Measurements from ENCODE around the gene CAMTA1.

CAMTA1 gene

DNA sequence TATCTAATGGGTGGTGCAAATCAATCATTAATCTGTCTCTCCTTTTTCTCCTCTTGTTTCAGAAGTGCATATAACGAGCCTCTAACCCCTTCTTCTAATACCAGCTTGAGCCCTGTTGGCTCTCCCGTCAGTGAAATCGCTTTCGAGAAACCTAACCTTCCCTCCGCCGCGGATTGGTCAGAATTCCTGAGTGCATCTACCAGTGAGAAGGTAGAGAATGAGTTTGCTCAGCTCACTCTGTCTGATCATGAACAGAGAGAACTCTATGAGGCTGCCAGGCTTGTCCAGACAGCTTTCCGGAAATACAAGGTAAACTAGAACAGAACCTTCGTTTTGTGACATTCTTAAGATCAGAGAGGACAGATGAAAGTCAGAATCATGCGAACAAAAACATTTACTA lies 960.5 kb downstream of the CAMTA1 start:
- DNase-seq = no peak

DNA sequence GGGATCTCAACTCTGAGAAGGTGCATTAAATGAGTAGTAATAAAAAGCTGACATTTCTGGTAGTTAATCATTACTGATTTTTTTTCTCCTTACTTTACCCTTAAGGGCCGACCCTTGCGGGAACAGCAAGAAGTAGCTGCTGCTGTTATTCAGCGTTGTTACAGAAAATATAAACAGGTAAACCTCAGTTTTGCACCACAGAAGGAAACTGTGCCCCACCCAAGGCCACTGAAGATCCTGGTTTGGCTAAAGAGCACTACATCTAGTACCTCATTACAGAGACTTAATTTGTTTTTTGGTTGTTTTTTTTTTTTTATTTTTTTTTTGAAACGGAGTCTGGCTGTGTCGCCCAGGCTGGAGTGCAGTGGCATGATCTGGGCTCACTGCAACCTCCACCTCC lies 962.4 kb downstream of the CAMTA1 start:
- no peak for DNase-seq

GRCh38 chr1:7749126-7749525 lies 963.9 kb downstream of the CAMTA1 start:
- DNase-seq = no peak

GRCh38 chr1:7751174-7751573 lies 965.9 kb downstream of the CAMTA1 start:
- DNase-seq = no peak

DNA sequence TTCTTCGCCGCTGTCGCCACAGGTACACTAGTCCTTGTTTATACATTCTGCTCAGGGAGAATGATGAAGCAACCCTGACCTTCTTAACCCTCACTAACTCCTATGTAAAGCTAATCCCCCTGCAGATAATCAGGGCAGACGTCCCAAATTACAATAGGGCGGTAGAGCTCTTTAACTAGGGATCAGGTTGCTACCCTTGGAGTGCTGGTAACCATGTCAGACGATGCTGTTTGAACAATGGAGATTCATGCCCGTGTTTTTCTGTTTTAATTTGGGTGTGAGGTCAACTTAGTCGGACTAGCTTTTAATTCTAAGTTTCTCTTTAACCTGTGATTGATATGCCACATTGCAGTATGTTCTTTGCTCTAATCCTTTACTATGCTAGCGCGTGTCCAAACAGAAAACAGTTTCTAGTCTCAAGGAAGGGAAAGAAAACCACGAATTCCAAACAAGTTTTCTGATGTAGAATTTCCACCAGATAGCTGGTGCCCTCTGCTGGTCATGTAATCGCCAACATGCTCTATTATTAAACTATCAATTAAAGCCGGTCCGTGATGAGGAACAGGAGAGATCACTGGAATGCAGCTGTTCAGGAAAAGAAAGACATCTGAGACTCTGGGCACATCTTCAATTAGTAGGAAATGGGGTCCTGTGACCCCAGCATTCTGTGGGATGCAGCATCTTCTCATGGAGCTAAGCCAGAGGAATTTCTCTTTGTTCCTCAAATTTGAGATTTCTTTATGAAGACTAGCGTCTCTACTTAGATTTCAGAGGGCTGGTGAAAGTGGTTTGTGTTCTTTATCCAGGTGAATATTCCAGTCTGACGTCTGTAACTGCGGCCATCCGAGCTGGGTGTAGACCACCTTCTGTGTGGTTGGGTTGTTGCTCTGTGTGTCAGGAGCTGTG lies 967.5 kb downstream of the CAMTA1 start:
- peak; percentile 11 for DNase-seq

DNA sequence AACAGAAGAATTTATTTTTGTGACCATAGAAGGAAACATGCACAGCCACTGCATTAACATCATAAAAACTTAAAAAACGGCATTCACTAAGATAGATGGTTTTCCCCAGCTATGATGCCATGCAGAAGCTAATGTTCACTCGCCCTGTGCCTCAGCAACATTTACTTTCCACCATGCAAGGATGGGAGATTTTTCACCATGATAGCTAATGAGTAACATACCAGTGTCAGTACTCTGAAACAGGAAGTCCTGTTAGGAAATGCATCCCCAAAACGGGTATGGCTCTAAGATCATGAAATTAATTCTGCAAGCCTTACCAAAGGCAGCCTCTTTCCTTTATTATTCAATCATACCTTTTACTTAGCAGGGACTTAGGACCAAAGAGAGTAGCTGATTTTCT lies 968.4 kb downstream of the CAMTA1 start:
- no peak for DNase-seq

- no peak for DNase-seq
These were observed 969.0 kb downstream of the CAMTA1 start for GRCh38 chr1:7754234-7754633.

GRCh38 chr1:7755448-7755847 lies 970.2 kb downstream of the CAMTA1 start:
- no peak for DNase-seq

DNA sequence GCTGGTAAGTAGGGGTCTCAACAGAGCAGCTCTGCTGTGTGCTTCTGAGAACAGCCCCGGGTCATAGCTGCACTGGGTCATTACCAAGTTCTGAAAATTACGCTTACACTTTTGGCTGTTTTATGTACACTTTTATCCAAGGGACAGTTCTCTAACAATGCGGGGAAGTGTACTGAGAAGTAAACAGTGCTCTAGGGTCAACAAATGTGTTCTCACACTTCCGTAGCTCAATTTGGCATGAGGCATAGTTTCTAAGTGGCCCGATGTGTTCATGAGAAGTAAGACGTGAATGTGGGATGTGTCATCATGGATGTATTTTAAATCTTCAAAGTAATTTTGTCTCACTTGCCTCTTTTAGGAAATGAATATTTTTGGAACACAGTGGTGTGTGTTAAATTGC lies 975.0 kb downstream of the CAMTA1 start:
- no peak for DNase-seq

DNA sequence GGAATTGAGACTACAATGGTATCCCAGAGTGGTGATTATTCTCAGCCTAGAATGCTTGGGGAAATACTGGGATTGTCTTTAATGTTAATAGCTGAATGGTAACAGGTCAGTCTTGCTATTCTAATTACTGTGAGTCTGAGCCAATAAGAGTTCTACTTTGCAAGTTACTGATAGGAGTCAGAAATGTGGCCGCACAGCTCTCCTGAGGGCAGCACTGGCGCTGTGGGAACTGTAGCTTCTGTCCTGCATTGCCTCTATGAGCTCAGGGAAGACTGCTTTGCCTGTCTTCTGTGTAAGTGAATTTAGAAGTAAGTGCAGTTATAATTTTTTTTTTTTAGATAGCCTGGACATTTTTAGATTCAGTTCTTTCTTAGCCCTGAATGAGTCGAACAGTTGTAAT lies 975.8 kb downstream of the CAMTA1 start:
- no peak for DNase-seq

DNA sequence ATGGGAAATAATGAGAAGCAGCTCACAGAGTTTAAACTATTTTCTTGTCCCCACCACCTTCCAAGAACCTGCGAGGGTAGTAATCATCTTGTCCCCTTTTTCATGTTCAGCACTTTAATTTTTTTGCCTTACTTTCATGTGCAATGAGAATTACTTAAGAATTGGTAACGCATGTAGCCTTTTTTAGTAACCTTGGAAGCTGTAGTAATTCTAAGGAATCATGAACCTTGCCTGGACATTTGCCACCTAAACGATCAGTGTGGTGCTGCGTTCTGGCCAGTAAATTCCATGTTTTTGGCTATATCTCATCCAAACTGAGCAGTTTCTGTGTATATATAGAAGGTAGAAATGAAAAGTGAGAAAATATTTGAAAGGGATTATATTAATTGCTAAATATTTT lies 981.9 kb downstream of the CAMTA1 start:
- DNase-seq = no peak

DNA sequence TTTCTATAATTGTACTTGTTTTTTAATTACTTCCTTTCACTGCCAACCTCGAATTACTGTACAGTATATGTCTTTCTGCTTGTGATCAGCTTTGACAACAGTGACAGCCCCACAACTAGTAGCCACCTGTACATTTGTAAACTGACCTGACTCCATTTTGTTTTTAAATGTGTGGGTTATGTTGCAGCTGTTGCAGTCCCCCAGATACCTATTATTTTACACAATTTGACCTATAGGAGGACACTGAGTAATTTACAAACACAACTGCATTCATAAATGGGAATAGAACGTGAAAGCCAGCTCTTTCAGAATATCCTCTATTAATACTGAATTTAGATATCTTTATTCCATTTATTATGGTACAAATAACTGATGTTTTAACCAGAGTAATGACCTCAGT lies 983.3 kb downstream of the CAMTA1 start:
- DNase-seq = no peak

- DNase-seq = no peak
These were observed 984.6 kb downstream of the CAMTA1 start for GRCh38 chr1:7769673-7770412.

DNA sequence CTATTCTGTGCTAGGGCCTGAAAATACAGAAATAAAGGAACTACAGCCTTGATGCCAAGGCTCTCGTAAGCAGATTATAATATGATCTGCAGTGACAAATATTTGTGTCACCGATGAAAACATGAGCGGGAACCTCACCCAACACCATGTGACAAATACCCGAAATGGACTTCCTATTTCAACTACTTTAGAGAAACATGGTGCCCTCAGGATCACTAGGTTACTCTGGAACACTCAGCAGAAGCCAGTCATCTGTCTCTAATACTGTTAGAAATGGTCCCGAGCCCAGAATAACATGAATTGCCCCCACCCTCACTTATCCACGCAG lies 985.4 kb downstream of the CAMTA1 start:
- DNase-seq = no peak

GRCh38 chr1:7770997-7771822 lies 986.0 kb downstream of the CAMTA1 start, which contains the start of gene VAMP3:
Gene VAMP3 (plus strand): TSS chr1:7771296. CDS start chr1:7771384, 88 bp downstream.
- DNase-seq = no peak

GRCh38 chr1:7771823-7772299 lies 986.6 kb downstream of the CAMTA1 start:
- no peak for DNase-seq

DNA sequence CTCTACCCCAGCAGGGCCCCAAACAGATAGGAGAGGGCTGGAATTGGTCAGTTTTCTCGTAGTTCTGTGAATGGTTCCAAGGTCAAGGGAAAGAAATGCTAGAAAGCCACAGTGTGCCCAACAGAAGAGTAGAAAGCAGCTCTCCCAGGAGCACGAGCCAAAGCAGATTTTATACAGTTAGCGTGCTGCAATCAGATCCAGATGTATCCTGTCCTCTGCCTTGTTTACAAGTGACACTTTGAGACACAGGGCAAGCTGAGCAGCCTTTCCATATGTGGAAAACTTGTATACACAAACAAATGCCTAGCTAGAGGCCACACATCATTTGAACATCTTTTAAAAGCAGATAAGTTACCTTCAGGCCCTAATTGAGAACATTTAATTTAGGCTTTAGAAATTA lies 992.3 kb downstream of the CAMTA1 start:
- DNase-seq = no peak

- DNase-seq = no peak
These were observed 992.9 kb downstream of the CAMTA1 start for GRCh38 chr1:7778133-7778628.

GRCh38 chr1:7780976-7781375 lies 995.7 kb downstream of the CAMTA1 start:
- DNase-seq = no peak

DNA sequence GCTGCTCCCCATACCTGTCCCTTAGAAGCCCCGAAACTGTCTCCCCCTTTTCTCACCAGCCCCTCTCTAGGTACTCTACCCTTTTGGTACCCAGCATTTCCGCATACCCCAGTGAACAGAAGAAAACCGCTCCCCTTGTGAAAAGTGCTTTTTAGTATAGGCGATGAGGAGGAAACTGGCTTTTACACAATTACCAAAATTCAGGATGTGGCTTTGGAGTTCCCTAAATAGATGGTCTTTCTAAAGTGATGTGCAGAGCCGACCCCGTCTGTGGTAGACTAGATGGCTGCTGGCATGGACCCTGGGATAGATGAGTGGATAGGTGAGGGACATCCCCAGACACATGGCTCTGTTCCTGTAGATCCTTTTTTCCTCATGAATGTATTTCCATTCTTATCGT lies 996.2 kb downstream of the CAMTA1 start:
- no peak for DNase-seq

GRCh38 chr1:7781923-7782495 lies 996.8 kb downstream of the CAMTA1 start:
- DNase-seq = no peak

DNA sequence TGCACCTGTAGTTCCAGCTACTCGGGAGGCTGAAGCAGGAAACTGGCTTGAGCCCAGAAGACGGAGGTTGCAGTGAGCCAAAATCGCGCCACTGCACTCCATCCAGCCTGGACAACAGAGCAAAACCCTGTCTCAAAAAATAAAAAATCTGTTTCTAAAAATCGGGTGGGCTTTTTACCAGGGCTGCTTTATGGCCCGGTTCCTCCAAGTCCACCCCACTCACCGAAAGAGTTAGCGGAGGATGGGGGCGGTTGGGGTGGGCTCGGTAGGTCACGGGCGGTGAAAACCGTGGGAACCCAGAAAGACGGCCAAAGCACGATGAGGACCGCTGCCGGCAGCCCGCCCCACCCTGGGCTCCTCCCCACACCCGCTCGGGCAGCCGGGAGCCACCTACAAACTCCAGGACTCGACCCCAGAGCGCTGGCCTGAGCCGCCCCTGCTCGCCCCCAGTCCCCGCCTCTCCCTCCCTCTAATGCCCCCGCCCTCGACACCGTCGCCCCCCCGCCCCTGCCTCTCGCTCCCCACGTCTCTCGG lies 998.0 kb downstream of the CAMTA1 start:
- no peak for DNase-seq
